GM12874 (cell line): ENCODE measurements around the gene MARCHF9.

ENCODE experiments used
- CTCF ChIP-seq: IDR thresholded peaks from 2 replicates; pipeline ENCODE4 v1.5.1; 2011; ENCODE audit warnings: low read depth, mild to moderate bottlenecking, control low read depth, low read length, moderate library complexity; ENCODE audit not compliant: insufficient read depth

MARCHF9 gene

GRCh38 chr12:57779736-57780135, 24.8 kb downstream of the MARCHF9 start:
- TF ChIP-seq CTCF = no peak

DNA sequence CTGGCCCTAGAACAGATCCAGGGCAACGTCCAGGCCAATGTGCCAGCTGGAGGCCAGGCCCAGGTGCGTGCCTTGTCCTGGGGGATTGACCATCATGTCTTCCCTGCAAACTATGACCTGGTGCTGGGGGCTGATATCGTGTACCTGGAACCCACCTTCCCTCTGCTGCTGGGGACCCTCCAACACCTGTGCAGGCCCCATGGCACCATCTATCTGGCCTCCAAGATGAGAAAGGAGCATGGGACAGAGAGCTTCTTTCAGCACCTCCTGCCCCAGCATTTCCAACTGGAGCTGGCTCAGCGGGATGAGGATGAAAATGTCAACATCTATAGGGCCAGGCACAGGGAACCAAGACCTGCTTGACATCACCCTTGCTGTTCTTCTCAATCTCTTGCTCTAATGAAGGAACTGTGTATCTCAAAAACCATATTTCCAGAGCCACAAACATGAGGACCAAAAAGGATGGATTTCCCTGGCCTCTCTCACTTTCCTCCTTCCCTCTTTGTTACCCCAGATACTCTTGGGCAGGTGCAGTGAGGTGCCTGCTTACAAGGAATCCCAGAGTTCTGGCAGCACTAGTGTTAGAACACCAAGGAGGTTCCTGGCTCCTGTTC, 25.5 kb downstream of the MARCHF9 start:
- TF ChIP-seq CTCF = no peak

GRCh38 chr12:57781244-57781643, 26.3 kb downstream of the MARCHF9 start:
- TF ChIP-seq CTCF = no peak

DNA sequence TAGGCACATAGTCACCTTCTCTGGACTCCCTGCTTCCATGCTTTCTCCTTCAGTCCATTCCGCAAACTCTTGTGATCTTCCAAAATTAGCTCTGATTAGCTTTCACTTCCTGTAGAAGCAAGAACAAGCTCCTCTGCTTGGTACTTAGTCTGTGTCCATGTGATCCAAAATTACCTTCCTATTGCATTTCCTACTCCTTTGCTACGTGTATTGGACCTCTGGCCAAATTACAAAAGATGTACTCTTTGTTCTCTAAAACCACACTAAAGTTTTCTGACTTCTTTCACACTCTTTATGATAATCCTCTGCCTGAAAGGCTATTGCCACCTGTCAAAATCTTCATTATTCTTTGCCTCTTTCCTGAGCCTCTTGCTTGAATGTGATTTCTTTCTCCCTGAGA, 26.9 kb downstream of the MARCHF9 start:
- TF ChIP-seq CTCF = no peak

DNA sequence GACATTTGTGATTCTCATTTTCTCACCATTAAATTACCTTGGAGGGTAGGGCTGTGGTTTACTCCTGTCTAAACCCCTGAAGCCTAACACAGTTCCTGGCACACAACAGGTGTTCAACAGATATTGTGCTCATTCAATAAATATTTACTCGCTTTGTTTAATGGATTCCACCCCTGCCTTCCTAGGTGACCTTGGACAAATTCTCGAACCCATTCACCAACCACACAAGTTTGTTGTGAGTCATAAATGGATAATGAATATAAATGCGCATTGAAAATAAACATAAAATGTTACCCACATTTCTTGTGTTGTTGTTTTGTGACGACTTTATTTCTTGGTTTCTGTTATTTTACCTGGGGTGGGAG, 27.3 kb downstream of the MARCHF9 start:
- TF ChIP-seq CTCF = no peak

GRCh38 chr12:57782608-57783465, 27.9 kb downstream of the MARCHF9 start, which contains the start of gene TSFM:
TSFM (plus strand) TSS chr12:57782787; CDS start chr12:57782802, 15 bp downstream.
- peak; percentile 91 for TF ChIP-seq CTCF

DNA sequence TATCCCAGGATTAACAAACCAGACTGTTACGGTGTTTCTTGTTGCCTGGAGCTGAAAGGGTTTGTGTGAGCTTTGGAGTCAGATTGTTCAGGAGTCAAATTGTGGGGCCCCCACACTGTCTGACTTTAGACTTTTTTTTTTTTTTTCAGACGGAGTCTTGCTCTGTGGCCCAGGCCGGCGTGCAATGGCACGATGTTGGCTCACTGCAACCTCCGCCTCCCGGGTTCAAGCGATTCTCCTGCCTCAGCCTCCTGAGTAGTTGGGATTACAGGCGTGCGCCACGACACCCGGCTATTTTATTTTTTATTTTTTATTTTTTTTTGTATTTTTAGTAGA, 28.5 kb downstream of the MARCHF9 start:
- no peak for TF ChIP-seq CTCF
